Stimulated activated CD4-positive, alpha-beta T cell treated with anti-CD3 and anti-CD28 coated beads, Interleukin-12 subunit alpha, Interleukin-12 subunit beta, amount 100 ng/mL, for 4 hours (primary cell): ENCODE measurements around the gene OR51B4.
"Not testable (repeated sequence)": the region's sequence is repeated elsewhere in the genome, so short reads cannot be mapped to it uniquely, and the experiment has no call there.

Experiments
- DNase-seq: peaks from one replicate; pipeline ENCODE4 v3.0.0-alpha.2; 2020

Gene OR51B4, protein sequence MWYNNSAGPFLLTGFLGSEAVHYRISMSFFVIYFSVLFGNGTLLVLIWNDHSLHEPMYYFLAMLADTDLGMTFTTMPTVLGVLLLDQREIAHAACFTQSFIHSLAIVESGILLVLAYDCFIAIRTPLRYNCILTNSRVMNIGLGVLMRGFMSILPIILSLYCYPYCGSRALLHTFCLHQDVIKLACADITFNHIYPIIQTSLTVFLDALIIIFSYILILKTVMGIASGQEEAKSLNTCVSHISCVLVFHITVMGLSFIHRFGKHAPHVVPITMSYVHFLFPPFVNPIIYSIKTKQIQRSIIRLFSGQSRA

GRCh38 chr11:5301846-5302245 is at the start of gene OR51B4:
OR51B4 (minus strand) TSS chr11:5301946; CDS start chr11:5301946, 0 bp downstream.
- DNase-seq, result no peak

- DNase-seq, result no peak
Observed at GRCh38 chr11:5351208-5351607, 49.5 kb upstream of the OR51B4 start, which contains the start of gene OR51B6. OR51B6 (plus strand) TSS chr11:5351508; CDS start chr11:5351508, 0 bp downstream.

GRCh38 chr11:5349550-5349949 is 47.8 kb upstream of the OR51B4 start:
- no peak for DNase-seq

DNA sequence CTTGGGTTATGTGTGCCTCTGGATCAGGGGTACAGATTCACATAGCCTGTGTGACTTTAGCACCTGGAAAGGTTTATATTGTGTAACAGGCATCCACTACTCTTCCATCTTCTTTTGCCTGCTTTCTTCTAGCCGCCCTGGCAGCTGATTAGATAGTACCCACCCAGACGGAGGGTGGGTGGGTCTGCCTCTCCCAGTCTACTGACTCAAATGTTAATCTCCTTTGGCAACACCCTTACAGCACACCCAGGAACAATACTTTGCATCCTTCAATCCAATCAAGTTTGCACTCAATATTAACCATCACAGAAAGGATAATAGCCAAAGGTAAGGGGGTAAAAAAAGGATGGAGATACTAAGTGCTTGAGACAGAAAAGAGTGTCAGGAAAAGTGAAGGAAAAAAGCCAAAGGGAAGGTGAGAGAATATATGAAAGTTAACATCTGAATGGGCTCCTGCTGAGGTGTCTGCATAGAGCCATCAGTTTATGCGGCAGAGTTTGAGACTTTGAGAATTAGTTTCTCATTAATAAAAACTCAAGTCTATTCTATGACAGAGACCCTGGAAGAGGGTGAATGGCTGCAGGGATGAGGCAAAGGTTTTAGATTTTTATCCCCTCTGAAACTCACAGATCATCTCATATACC is 46.9 kb upstream of the OR51B4 start:
- DNase-seq, result no peak

DNA sequence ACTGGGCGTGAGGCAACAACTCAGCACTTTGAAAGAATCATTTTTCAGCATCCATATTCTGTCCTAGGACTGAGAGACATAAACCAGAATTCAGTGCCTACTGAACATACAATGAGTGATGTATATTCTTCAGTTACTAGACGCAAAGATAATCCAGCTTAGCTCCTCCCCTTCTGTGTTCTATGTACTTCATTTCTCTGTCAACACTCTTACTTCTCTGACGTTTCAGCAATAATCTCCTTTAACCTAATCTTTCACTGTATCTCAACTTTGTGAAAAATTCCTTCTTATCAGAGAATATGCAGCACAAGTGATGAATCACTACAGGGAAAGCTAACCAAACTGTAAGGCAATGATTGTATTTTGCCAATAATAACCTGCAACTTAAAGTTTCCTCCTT is 44.1 kb upstream of the OR51B4 start:
- DNase-seq, result no peak

- no peak for DNase-seq
Observed at GRCh38 chr11:5343474-5344335, 42.0 kb upstream of the OR51B4 start, which contains the start of gene OR51B5. OR51B5 (minus strand) TSS chr11:5343524; CDS start chr11:5343524, 0 bp downstream.

DNA sequence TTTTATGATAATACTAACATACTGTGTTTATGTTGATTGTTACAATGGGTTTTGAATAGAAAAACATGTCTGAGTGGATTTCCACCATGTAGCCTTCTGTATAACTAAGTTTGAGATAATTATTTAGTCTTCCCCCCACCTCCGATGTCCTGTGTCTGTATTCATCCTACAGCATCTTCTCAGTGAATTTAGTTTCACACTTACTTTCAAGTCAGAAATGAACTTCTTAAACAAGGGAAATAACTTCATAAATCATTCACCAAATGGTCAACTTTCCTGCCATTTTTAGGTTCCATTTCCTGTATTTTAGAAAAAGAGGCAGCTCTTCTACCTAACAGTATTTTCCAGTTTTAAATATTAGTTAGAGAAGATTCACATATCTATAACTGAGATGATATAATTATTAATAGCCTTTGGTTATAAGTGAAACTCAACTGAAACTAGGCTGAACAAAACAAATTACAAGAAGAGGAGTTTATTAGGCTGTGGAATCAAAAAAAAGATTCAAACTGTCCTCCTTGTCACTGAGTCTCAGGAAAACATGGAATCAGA is 38.1 kb upstream of the OR51B4 start:
- no peak for DNase-seq

DNA sequence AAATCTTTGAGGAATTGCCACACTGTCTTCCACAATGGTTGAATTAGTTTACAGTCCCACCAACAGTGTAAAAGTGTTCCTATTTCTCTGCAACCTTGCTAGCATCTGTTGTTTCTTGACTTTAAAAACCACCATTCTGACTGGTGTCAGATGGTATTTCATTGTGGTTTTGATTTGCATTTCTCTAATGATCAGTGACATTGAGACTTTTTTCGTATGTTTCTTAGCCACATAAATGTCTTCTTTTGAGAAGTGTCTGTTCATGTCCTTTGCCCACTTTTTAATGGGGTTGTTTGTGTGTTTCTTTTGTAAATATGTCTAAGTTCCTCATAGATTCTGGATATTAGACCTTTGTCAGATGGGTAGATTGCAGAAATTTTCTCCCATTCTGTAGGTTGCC is 35.5 kb upstream of the OR51B4 start:
- not testable (repeated sequence) for DNase-seq

GRCh38 chr11:5336331-5336730 is 34.6 kb upstream of the OR51B4 start:
- DNase-seq, result no peak

GRCh38 chr11:5335170-5335569 is 33.4 kb upstream of the OR51B4 start:
- DNase-seq, result no peak

DNA sequence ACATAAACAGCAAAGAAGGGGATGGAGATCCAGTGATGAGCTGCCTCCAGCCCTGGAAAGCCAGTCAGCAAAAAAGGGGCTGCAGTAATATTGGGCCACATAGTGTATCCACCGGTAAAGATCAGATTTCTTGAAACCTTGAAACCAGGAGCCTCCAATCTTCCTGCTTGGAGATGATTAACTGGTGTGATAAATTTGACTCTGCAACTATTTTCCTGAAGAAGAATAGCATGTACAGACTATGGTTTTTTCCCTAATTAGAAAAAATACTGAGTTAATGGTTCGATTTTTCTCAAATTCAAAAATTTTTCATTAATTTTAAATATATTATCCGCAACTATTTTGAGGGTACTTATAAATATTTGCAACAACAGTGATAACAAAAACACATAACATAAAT is 22.5 kb upstream of the OR51B4 start, which contains the start of gene OR51B2:
Gene OR51B2, minus strand, starts transcription at position 101 of the 400 bp plus-strand sequence. Its CDS starts 0 bp downstream, at position 101.
- DNase-seq, result no peak

DNA sequence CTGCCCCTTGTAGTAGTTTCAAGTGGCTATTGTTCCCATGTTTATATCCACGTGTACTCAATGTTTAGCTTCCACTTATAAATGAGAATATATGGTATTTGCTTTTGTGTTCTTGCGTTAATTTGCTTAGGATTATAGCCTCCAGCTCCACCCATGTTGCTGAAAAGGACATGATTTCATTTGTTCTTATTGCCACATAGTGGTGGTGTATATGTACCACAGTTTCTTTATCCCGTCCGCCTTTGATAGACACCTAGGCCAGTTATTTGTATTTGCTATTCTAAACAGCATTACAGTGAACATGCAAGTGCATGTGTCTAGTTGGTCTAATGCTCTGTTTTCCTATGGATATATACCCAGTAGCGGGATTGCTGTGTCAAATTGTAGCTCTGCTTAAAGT is 15.5 kb upstream of the OR51B4 start:
- DNase-seq, result no peak

DNA sequence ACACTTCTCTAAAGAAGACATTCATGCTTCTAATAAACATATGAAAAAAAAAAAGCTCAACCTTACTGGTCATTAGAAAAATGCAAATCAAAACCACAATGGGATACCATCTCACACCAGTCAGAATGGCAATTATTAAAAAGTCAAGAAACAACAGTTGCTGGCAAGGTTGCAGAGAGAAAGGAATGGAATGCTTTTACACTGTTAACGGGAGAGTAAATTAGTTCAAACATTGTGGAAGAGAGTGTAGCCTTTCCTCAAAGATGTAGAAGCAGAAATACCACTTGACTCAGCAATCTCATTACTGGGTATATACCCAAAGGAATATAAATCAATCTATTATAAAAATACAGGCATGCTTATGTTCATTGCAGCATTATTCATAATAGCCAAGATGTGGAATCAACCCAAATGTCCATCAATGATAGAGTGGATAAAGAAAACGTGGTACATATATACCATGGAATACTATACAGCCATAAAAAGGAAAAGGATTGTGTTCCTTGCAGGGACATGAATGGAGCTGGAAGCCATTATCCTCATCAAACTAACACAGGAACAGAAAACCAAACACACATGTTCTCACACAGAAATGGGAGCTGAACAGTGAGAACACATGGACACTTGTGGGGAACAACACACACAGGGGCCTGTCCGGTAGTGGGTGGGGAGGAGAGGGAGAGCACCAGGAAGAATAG is 11.7 kb upstream of the OR51B4 start:
- not testable (repeated sequence) for DNase-seq

- no peak for DNase-seq
Observed at GRCh38 chr11:5310423-5310822, 8.7 kb upstream of the OR51B4 start.

- no peak for DNase-seq
Observed at GRCh38 chr11:5307256-5308019, 5.7 kb upstream of the OR51B4 start.

DNA sequence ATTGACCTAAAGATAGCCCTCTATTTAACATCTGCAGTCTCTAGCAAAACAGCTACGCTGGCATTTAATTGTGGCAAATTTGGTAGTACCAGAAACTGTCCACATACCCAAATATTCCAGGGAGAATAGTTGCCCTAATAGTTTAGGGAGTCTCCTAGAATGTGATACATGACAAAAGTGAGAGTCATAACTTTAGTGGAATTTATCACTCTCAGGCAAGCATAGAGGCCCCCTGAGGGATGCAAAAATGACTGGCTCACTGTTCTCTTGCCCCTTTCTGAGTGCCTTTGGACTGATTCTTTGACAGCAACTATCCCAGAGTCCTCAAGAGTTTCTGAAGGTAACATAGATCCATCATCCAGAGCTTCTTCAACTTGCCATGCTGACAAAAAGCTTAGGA is 2.3 kb upstream of the OR51B4 start:
- no peak for DNase-seq

- no peak for DNase-seq
Observed at GRCh38 chr11:5303626-5304025, 1.9 kb upstream of the OR51B4 start.

- no peak for DNase-seq
Observed at GRCh38 chr11:5300251-5300650, 1.5 kb downstream of the OR51B4 start.

DNA sequence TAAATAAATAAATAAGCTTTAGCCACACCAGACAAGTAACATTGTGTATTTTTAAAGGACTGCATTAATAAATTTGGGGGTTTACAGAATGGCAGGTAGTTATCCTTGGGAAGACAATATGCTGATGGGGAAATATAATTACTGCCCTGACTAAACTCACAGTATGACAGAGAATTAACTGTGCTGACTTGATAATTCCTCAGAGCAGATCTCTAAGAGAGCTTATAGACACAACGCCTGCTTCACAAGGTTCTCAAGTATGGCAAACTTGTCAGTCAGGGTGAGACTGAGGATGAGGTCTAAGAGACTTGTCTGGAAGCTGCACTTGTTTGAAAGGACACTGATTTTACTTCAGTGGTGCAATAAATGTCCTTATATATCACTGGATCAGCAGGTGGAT is 3.3 kb downstream of the OR51B4 start:
- DNase-seq, result no peak

GRCh38 chr11:5297721-5298323 is 3.9 kb downstream of the OR51B4 start:
- no peak for DNase-seq
